Endothelial cell (in vitro differentiated cells): Measurements from ENCODE around the gene KCTD21. TPM values are rescaled to one million over a fixed set of nuclear protein-coding genes. Genes with fewer than 3 reads are reported as not detected.
"Not testable (repeated sequence)": the region's sequence is repeated elsewhere in the genome, so short reads cannot be mapped to it uniquely, and the experiment has no call there.

ENCODE experiments used
- DNase-seq: peaks from one replicate; pipeline ENCODE4 v3.0.0; 2021; ENCODE audit warnings: low spot score
- H3K27ac Mint-ChIP-seq: one replicate; pipeline ENCODE4 v1.8.0; 2021; ENCODE audit warnings: mixed read lengths, inconsistent platforms; ENCODE audit not compliant: unreplicated experiment
- H3K27me3 Mint-ChIP-seq: one replicate; pipeline ENCODE4 v1.8.0; 2021; ENCODE audit warnings: mild to moderate bottlenecking, moderate library complexity, mixed read lengths, inconsistent platforms; ENCODE audit not compliant: unreplicated experiment
- H3K36me3 Mint-ChIP-seq: one replicate; pipeline ENCODE4 v1.8.0; 2021; ENCODE audit warnings: mild to moderate bottlenecking, low read depth, mixed read lengths, inconsistent platforms; ENCODE audit not compliant: unreplicated experiment
- H3K4me1 Mint-ChIP-seq: one replicate; pipeline ENCODE4 v1.8.0; 2021; ENCODE audit warnings: mild to moderate bottlenecking, mixed read lengths, inconsistent platforms; ENCODE audit not compliant: unreplicated experiment
- H3K4me3 Mint-ChIP-seq: one replicate; pipeline ENCODE4 v1.8.0; 2021; ENCODE audit warnings: mild to moderate bottlenecking, mixed read lengths, inconsistent platforms; ENCODE audit not compliant: unreplicated experiment
- H3K9me3 Mint-ChIP-seq: one replicate; pipeline ENCODE4 v1.8.0; 2021; ENCODE audit warnings: mixed read lengths, inconsistent platforms; ENCODE audit not compliant: unreplicated experiment
- CTCF ChIP-seq: fragments of 200-600 bp; sonication (generic); IDR thresholded peaks from one replicate; pipeline ENCODE4 v1.5.0; 2021; ENCODE audit warnings: antibody characterized with exemption; ENCODE audit not compliant: unreplicated experiment
- total RNA-seq: library from RNA; stranded (reverse); fragmentation: NEBNext Ultra II Directional; extraction: Animal tissue kit (Norgen Biotek cat#: 25700); gene quantifications from one replicate; pipeline ENCODE4 v1.2.1, GENCODE V29; 2021; ENCODE audit not compliant: unreplicated experiment

Gene KCTD21
- total RNA-seq, 1 donor from 2014 or later, result 11.4 TPM

- H3K27ac Mint-ChIP-seq, result no peak overlapping the region
- no peak overlapping the region for H3K4me3 Mint-ChIP-seq
- DNase-seq, result no peak
- no peak for TF ChIP-seq CTCF
- peaks cover 10% of the 10 kb centered on the region for H3K27me3 Mint-ChIP-seq
- peaks cover 18% of the 10 kb centered on the region for H3K4me1 Mint-ChIP-seq
- no peaks in the 10 kb centered on the region for H3K9me3 Mint-ChIP-seq
- H3K36me3 Mint-ChIP-seq, result peaks cover 44% of the 10 kb centered on the region
These were observed 38.6 kb upstream of the KCTD21 start for GRCh38 chr11:78226684-78227680.

- TF ChIP-seq CTCF, result no peak
- H3K4me1 Mint-ChIP-seq, result peaks cover 12% of the 10 kb centered on the region
- H3K36me3 Mint-ChIP-seq, result peaks cover 52% of the 10 kb centered on the region
- H3K27me3 Mint-ChIP-seq, result peaks cover 17% of the 10 kb centered on the region
- peak overlapping the region; percentile 59 for H3K4me3 Mint-ChIP-seq
- no peak for DNase-seq
- no peaks in the 10 kb centered on the region for H3K9me3 Mint-ChIP-seq
- H3K27ac Mint-ChIP-seq, result no peak overlapping the region
These were observed 36.5 kb upstream of the KCTD21 start for GRCh38 chr11:78224906-78225420.

- no peak overlapping the region for H3K27ac Mint-ChIP-seq
These were observed 36.1 kb upstream of the KCTD21 start for GRCh38 chr11:78224506-78224905.

GRCh38 chr11:78223320-78223954, 35.0 kb upstream of the KCTD21 start:
- Mint-ChIP-seq H3K9me3 (no peaks in the 10 kb centered on the region), H3K4me3 (peak overlapping the region; percentile 43), H3K27me3 (peaks cover 24% of the 10 kb centered on the region), H3K36me3 (peaks cover 58% of the 10 kb centered on the region), H3K4me1 (peaks cover under 1% of the 10 kb centered on the region), H3K27ac (peak overlapping the region; percentile 33)
- DNase-seq, result no peak
- TF ChIP-seq CTCF, result no peak

More at GRCh38 chr11:78224506-78224905, 36.1 kb upstream of the KCTD21 start:
- no peak for TF ChIP-seq CTCF
- peaks cover 7% of the 10 kb centered on the region for H3K4me1 Mint-ChIP-seq
- no peaks in the 10 kb centered on the region for H3K9me3 Mint-ChIP-seq
- peaks cover 17% of the 10 kb centered on the region for H3K27me3 Mint-ChIP-seq
- peaks cover 53% of the 10 kb centered on the region for H3K36me3 Mint-ChIP-seq
- DNase-seq, result no peak
- H3K4me3 Mint-ChIP-seq, result peak overlapping the region; percentile 59

- not testable (repeated sequence) for H3K4me1 Mint-ChIP-seq, H3K4me3 Mint-ChIP-seq, H3K9me3 Mint-ChIP-seq, DNase-seq, H3K27ac Mint-ChIP-seq
- Mint-ChIP-seq H3K36me3 (peaks cover 65% of the 10 kb centered on the region), H3K27me3 (peaks cover 28% of the 10 kb centered on the region)
These were observed 34.3 kb upstream of the KCTD21 start for GRCh38 chr11:78222726-78223125.
